Thyroid gland (tissue), 4 donors: ENCODE data around the gene PRKCE. TPM values are rescaled to one million over a fixed set of nuclear protein-coding genes. Genes with fewer than 3 reads are reported as not detected.

Source experiments
- DNase-seq, 2 donors: peaks; one replicate each; pipeline ENCODE4 v3.0.0-alpha.2; 2019
- H3K27ac ChIP-seq, 3 donors: fragments of 200-600 bp; sonication (generic); 1 replicate in 2 of 3; 2 replicates in 1 of 3; pipeline ENCODE4 v1.5.1; 2016 to 2019; ENCODE audit warnings: mild to moderate bottlenecking in 1 of 3, moderate library complexity in 1 of 3
- H3K27me3 ChIP-seq: fragments of 200-600 bp; sonication (generic); one replicate; pipeline ENCODE4 v1.5.1; 2019
- H3K36me3 ChIP-seq, 2 donors: fragments of 200-600 bp; sonication (generic); one replicate each; pipeline ENCODE4 v1.5.1; 2016 to 2019
- H3K4me1 ChIP-seq, 2 donors: fragments of 200-600 bp; sonication (generic); one replicate each; pipeline ENCODE4 v1.5.1; 2017 to 2019
- H3K4me3 ChIP-seq, 3 donors: fragments of 200-600 bp; sonication (generic); replicated peaks in 1 of 3; 1 replicate in 2 of 3; 2 replicates in 1 of 3; pipeline ENCODE4 v1.5.1; 2016; ENCODE audit warnings: mild to moderate bottlenecking in 1 of 3
- H3K9me3 ChIP-seq: fragments of 200-600 bp; sonication (generic); one replicate; pipeline ENCODE4 v1.5.1; 2017
- CTCF ChIP-seq, 6 experiments: fragments of 200-600 bp in 3 of 6; fragments of 450-650 bp in 3 of 6; sonication (generic) in 3 of 6; IDR thresholded peaks; one replicate each; pipeline ENCODE4 v1.5.1; 2016 to 2019; ENCODE audit warnings: antibody characterized with exemption in 6 of 6, mild to moderate bottlenecking in 2 of 6, inconsistent platforms in 1 of 6, moderate library complexity in 1 of 6
- POLR2A ChIP-seq, 2 donors: fragments of 450-650 bp; IDR thresholded peaks; one replicate each; pipeline ENCODE4 v1.6.1; 2017; ENCODE audit warnings: antibody characterized with exemption in 2 of 2, mild to moderate bottlenecking in 2 of 2, moderate library complexity in 1 of 2
- whole genome bisulfite sequencing, 2 donors: methylation state at CpG; one replicate each; pipeline ENCODE4 v1.1.5; 2017; 5-methylcytosine and 5-hydroxymethylcytosine counted together
- intact Hi-C: fragments of 100-400 bp; cut with DNase I; formaldehyde crosslinking; loops from one replicate; pipeline ENCODE4 v1.15.1; 2023
- total RNA-seq, 4 donors: library from RNA; depleted of rRNA; stranded (reverse); fragments of >200 nt; gene quantifications; one replicate each; pipeline ENCODE4 v1.2.3, GENCODE V29; 2016

PRKCE gene
- total RNA-seq, 4 donors from 2014 or later: 8.4 to 35.3 (median 15.2) TPM

DNA sequence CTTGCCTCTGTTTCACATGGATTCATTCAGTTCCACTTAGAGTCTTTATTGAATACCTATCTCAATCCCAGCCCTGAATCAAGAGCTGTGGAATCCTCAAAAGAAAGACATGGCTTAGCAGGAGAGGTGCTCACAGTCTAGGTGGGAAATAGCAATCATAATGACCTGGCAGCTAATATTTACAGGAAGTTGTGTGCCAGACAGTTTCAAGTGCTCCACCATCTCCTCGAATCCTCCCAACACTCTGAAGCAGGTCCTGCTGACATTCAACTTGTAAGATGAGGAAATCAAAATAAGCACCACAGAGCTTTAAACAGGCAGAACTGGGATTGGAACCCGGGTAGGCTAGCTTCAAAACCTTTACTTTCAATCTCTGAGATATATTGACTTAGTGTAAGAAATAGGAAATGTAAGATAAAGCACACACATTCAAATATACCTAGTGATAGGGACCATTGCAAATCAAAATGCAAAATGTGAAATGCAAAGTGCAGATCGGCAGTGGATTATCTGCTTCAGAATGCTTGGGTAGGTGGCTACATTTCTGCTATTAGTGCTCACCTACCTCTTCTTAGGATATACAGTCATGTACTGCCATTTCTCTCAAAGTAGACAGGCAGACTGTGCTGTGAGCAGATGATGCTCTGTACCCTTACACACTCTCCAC lies 182.0 kb downstream of the PRKCE start:
- H3K36me3 ChIP-seq: no peaks in the 10 kb centered on the region
- DNase-seq: no peak
- TF ChIP-seq POLR2A (IDR thresholded peaks at IDR 0.05) (no peak), CTCF (IDR thresholded peaks at IDR 0.05) (no peak)
- H3K4me3 ChIP-seq: no peak overlapping the region
- H3K9me3 ChIP-seq: no peaks in the 10 kb centered on the region
- WGBS, 2 donors: 68 to 80% methylated on average over 3 of the region's 3 CpGs
- no peaks in the 10 kb centered on the region for H3K4me1 ChIP-seq
- H3K27me3 ChIP-seq: no peaks in the 10 kb centered on the region
- intact Hi-C loops: no loop called here
- no peak overlapping the region for H3K27ac ChIP-seq

DNA sequence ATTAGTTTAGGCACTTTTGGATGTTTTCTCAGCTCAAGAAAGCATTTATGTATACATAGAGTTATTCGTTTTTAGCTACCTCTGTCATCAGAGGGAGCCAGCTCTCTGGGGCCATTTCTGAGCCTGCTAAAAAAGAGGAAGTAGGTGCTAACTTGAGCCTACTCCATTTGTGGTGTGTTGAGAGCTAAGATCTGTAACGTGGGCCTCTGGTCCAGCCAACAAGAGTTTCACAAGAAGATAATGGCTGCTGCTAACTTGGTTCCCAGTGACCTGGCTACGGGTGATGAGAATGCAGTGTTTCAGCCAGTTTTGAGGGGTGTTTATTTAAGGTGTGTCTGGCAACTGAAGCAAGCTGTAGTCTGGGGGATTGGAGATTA lies 182.5 kb downstream of the PRKCE start:
- no peaks in the 10 kb centered on the region for H3K4me1 ChIP-seq
- H3K9me3 ChIP-seq: no peaks in the 10 kb centered on the region
- H3K36me3 ChIP-seq: no peaks in the 10 kb centered on the region
- no peaks in the 10 kb centered on the region for H3K27me3 ChIP-seq
- 44 to 49% methylated on average over 3 of the region's 3 CpGs for WGBS, 2 donors
- H3K27ac ChIP-seq: no peak overlapping the region
- intact Hi-C loops: no loop called here
- DNase-seq: peak; percentile 16 to 20
- H3K4me3 ChIP-seq: no peak overlapping the region
- TF ChIP-seq CTCF (IDR thresholded peaks at IDR 0.05): no peak
- TF ChIP-seq POLR2A (IDR thresholded peaks at IDR 0.05): no peak

DNA sequence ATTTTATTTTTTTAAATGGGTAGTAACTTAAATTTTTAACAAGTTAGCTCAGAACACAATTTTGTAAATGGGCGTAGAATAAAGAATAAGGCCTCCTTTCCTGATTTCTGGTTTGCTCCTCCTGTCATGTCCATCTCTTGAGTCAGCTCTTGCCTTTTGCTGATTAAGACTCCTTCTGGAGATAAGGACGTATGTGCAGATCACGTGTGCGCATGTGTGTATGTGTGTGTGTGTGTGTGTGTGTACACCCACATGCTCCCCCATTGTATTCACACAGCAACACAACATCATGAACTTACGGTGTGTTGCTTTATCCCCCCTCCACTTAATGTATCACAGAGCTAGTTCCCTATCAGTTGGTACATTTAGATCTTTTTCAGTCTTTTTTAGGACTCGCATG lies 182.9 kb downstream of the PRKCE start:
- H3K36me3 ChIP-seq: no peaks in the 10 kb centered on the region
- TF ChIP-seq POLR2A (IDR thresholded peaks at IDR 0.05): no peak
- TF ChIP-seq CTCF (IDR thresholded peaks at IDR 0.05): no peak
- no peaks in the 10 kb centered on the region for H3K4me1 ChIP-seq
- no peaks in the 10 kb centered on the region for H3K27me3 ChIP-seq
- DNase-seq: no peak
- intact Hi-C loops: no loop called here
- WGBS, 2 donors: 93 to 96% methylated on average over 6 of the region's 6 CpGs
- H3K27ac ChIP-seq: no peak overlapping the region
- H3K4me3 ChIP-seq: no peak overlapping the region
- H3K9me3 ChIP-seq: no peaks in the 10 kb centered on the region

DNA sequence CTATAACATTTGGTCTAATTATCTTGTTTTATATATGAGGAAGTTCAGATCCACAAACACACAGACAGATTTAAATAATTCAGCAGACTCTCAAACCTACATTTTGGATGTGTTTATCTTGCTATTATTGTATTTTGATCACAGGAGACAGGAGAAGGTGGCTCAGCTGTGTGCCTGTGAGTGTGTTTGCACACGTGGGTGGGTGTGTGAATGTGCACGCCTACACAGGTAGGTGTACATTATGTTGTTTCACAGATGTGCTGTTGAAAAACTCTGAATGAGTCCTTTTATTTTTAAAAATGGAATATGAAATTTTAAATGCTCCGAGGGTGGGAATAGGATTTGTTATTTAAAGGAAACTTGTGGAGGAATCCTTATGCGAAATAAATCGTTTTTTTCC lies 183.4 kb downstream of the PRKCE start:
- 95 to 97% methylated on average over 5 of the region's 5 CpGs for WGBS, 2 donors
- H3K36me3 ChIP-seq: no peaks in the 10 kb centered on the region
- intact Hi-C loops: no loop called here
- H3K9me3 ChIP-seq: no peaks in the 10 kb centered on the region
- no peak for DNase-seq
- H3K4me3 ChIP-seq: no peak overlapping the region
- TF ChIP-seq POLR2A (IDR thresholded peaks at IDR 0.05): no peak
- TF ChIP-seq CTCF (IDR thresholded peaks at IDR 0.05): no peak
- H3K27me3 ChIP-seq: no peaks in the 10 kb centered on the region
- H3K27ac ChIP-seq: no peak overlapping the region
- H3K4me1 ChIP-seq: no peaks in the 10 kb centered on the region

GRCh38 chr2:45836316-45836715 lies 184.8 kb downstream of the PRKCE start:
- H3K4me3 ChIP-seq: no peak overlapping the region
- no peaks in the 10 kb centered on the region for H3K9me3 ChIP-seq
- DNase-seq: no peak
- TF ChIP-seq CTCF (IDR thresholded peaks at IDR 0.05): no peak
- no peak for TF ChIP-seq POLR2A (IDR thresholded peaks at IDR 0.05)
- H3K27me3 ChIP-seq: no peaks in the 10 kb centered on the region
- WGBS, 2 donors: 83 to 87% methylated on average over 2 to 3 of the region's 3 CpGs
- no peak overlapping the region for H3K27ac ChIP-seq
- H3K4me1 ChIP-seq: no peaks in the 10 kb centered on the region
- intact Hi-C loops: no loop called here
- H3K36me3 ChIP-seq: no peaks in the 10 kb centered on the region
